PC-9 (cell line): ENCODE data around the gene TATDN2.

ENCODE experiments used
- CTCF ChIP-seq: fragments of 200-600 bp; sonication (generic); conservative IDR thresholded peaks from 2 replicates; pipeline ENCODE4 v1.6.1; 2017; ENCODE audit warnings: mixed run types, antibody characterized with exemption, mild to moderate bottlenecking, moderate library complexity
- EZH2 ChIP-seq: fragments of 200-600 bp; sonication (generic); IDR thresholded peaks from 2 replicates; pipeline ENCODE4 v1.8.0; 2017; ENCODE audit warnings: antibody characterized with exemption, low read depth

- TF ChIP-seq CTCF (no peak), EZH2 (no peak)
These were observed 45.8 kb downstream of the TATDN2 start for GRCh38 chr3:10294030-10294586.
